Measurements from ENCODE around the gene ZYG11A.

Gene ZYG11A

GRCh38 chr1:52917581-52917980, 75.0 kb downstream of the ZYG11A start:
- DNase-seq (ENCODE audit: low read depth, low spot score) = no peak

- DNase-seq (ENCODE audit: low read depth, low spot score) = no peak
Observed at GRCh38 chr1:52918201-52918600, 75.6 kb downstream of the ZYG11A start.

GRCh38 chr1:52919051-52919722, 76.6 kb downstream of the ZYG11A start:
- DNase-seq (ENCODE audit: low read depth, low spot score) = no peak

- no peak for DNase-seq (ENCODE audit: low read depth, low spot score)
Observed at GRCh38 chr1:52919723-52920483, 77.3 kb downstream of the ZYG11A start.

- no peak for DNase-seq (ENCODE audit: low read depth, low spot score)
Observed at GRCh38 chr1:52920791-52921291, 78.3 kb downstream of the ZYG11A start.

GRCh38 chr1:52925571-52926005, 83.0 kb downstream of the ZYG11A start:
- no peak for DNase-seq (ENCODE audit: low read depth, low spot score)

- no peak for DNase-seq (ENCODE audit: low read depth, low spot score)
Observed at GRCh38 chr1:52926864-52927211, 84.3 kb downstream of the ZYG11A start.

- DNase-seq (ENCODE audit: low read depth, low spot score) = peak; percentile 29
Observed at GRCh38 chr1:52927212-52928014, 84.9 kb downstream of the ZYG11A start, which contains the start of gene SCP2. Gene SCP2, plus strand, starts transcription at chr1:52927276. Its CDS starts 121 bp downstream, at chr1:52927397.

GRCh38 chr1:52928015-52928404, 85.5 kb downstream of the ZYG11A start:
- DNase-seq (ENCODE audit: low read depth, low spot score) = no peak

- DNase-seq (ENCODE audit: low read depth, low spot score) = no peak
Observed at GRCh38 chr1:52929019-52929418, 86.5 kb downstream of the ZYG11A start.

GRCh38 chr1:52937433-52938182, 95.0 kb downstream of the ZYG11A start:
- no peak for DNase-seq (ENCODE audit: low read depth, low spot score)

- DNase-seq (ENCODE audit: low read depth, low spot score) = no peak
Observed at GRCh38 chr1:52938183-52938451, 95.6 kb downstream of the ZYG11A start.

GRCh38 chr1:52943876-52944416, 101.4 kb downstream of the ZYG11A start:
- no peak for DNase-seq (ENCODE audit: low read depth, low spot score)

- no peak for DNase-seq (ENCODE audit: low read depth, low spot score)
Observed at GRCh38 chr1:52944566-52944965, 102.0 kb downstream of the ZYG11A start.
